Endothelial cell of umbilical vein (primary cell): ENCODE data around the gene COX8A. TPM values are rescaled to one million over a fixed set of nuclear protein-coding genes. Genes with fewer than 3 reads are reported as not detected.

Source experiments
- BruUV-seq: library from RNA; stranded (reverse); fragments of 400-500 nt; replicated peaks from 2 replicates; lab custom pipeline; 2021; lab: Mats Ljungman, UMichigan
- CTCF ChIA-PET: fragments of 300-600, 350-600 bp; sonication (Branson Sonifier 250); formaldehyde crosslinking; loops from one replicate; lab custom pipeline; 2021; ENCODE audit warnings: antibody characterized with exemption, inconsistent platforms; lab: Charles Lee
- POLR2A ChIA-PET: fragments of 300-600, 350-600 bp; sonication (Branson Sonifier 250); formaldehyde crosslinking; loops from one replicate; lab custom pipeline; 2021; ENCODE audit warnings: antibody characterized with exemption, inconsistent platforms; lab: Charles Lee
- DNase-seq: peaks from one replicate; pipeline ENCODE4 v3.0.0-alpha.2; 2011; ENCODE audit warnings: low read depth, low spot score
- FAIRE-seq: peaks from 2 replicates; lab custom pipeline; 2011; peaks lifted over from hg19 to GRCh38; lab: Jason Lieb, UNC
- H2AFZ ChIP-seq: 2 replicates; pipeline ENCODE4 v1.6.0; 2012; ENCODE audit warnings: low read depth, low read length, control low read depth, inconsistent platforms
- H3K27ac ChIP-seq: 2 replicates; pipeline ENCODE4 v1.5.1; 2011; ENCODE audit warnings: low read depth, mild to moderate bottlenecking, control low read depth, low read length, moderate library complexity; ENCODE audit not compliant: insufficient read depth
- H3K27me3 ChIP-seq, 2 experiments: 2 replicates each; pipeline versions ENCODE4 v1.6.0 to v1.6.1; 2011; ENCODE audit warnings: low read length in 2 of 2, mixed read lengths in 1 of 2; ENCODE audit not compliant: control insufficient read depth in 2 of 2, insufficient read depth in 2 of 2
- H3K36me3 ChIP-seq, 2 experiments: 2 replicates in 1 of 2; 3 replicates in 1 of 2; pipeline ENCODE4 v1.5.1; 2011; ENCODE audit warnings: low read length in 2 of 2, mild to moderate bottlenecking in 1 of 2, moderate library complexity in 1 of 2; ENCODE audit not compliant: control insufficient read depth in 2 of 2, insufficient read depth in 2 of 2; ENCODE audit errors: extremely low read depth in 1 of 2
- H3K4me1 ChIP-seq: 3 replicates; pipeline ENCODE4 v1.5.1; 2011; ENCODE audit warnings: mild to moderate bottlenecking, low read length; ENCODE audit not compliant: control insufficient read depth, insufficient read depth; ENCODE audit errors: extremely low read depth
- H3K4me2 ChIP-seq: 2 replicates; pipeline ENCODE4 v1.6.1; 2011; ENCODE audit warnings: low read length, control low read depth, mixed read lengths; ENCODE audit not compliant: insufficient read depth
- H3K4me3 ChIP-seq, 3 experiments: fragments of 200-600 bp in 1 of 3; sonication (generic), shearing (Covaris generic) in 1 of 3; replicated peaks in 1 of 3; 2 replicates each; pipeline ENCODE4 v1.5.1; 2011 to 2016; ENCODE audit warnings: control low read depth in 3 of 3, low read length in 3 of 3, mild to moderate bottlenecking in 2 of 3, inconsistent platforms in 1 of 3, low read depth in 1 of 3, moderate library complexity in 1 of 3; ENCODE audit not compliant: insufficient read depth in 1 of 3
- H3K79me2 ChIP-seq: 2 replicates; pipeline ENCODE4 v1.6.0; 2012; ENCODE audit warnings: low read length, inconsistent platforms; ENCODE audit not compliant: control insufficient read depth, insufficient read depth
- H3K9ac ChIP-seq: replicated peaks from 2 replicates; pipeline ENCODE3; 2011; ENCODE audit warnings: low read length, control low read depth; ENCODE audit not compliant: insufficient read depth; ENCODE audit errors: extremely low read depth
- H3K9me1 ChIP-seq: replicated peaks from 3 replicates; pipeline ENCODE4 v1.6.0; 2011; ENCODE audit warnings: mild to moderate bottlenecking, low read length; ENCODE audit not compliant: control insufficient read depth, insufficient read depth; ENCODE audit errors: extremely low read depth
- H3K9me3 ChIP-seq: replicated peaks from 2 replicates; pipeline ENCODE4 v1.5.1; 2012; ENCODE audit warnings: low read length, inconsistent platforms; ENCODE audit not compliant: control insufficient read depth, insufficient read depth
- H4K20me1 ChIP-seq: replicated peaks from 2 replicates; pipeline ENCODE3; 2011; ENCODE audit warnings: mild to moderate bottlenecking, low read length; ENCODE audit not compliant: control insufficient read depth, insufficient read depth; ENCODE audit errors: extremely low read depth
- EZH2 ChIP-seq: IDR thresholded peaks from 2 replicates; pipeline ENCODE4 v1.6.1; 2012; ENCODE audit warnings: borderline replicate concordance, low read depth, mild to moderate bottlenecking, moderate library complexity, low read length, inconsistent platforms; ENCODE audit not compliant: severe bottlenecking
- FOS ChIP-seq: IDR thresholded peaks from 2 replicates; pipeline ENCODE4 v1.6.1; 2011; ENCODE audit warnings: mild to moderate bottlenecking, low read length, moderate library complexity, borderline replicate concordance; ENCODE audit not compliant: insufficient read depth
- GATA2 ChIP-seq: IDR thresholded peaks from 2 replicates; pipeline ENCODE4 v1.7.0; 2011; ENCODE audit warnings: low read depth, mild to moderate bottlenecking, moderate library complexity, mixed read lengths, low read length; ENCODE audit not compliant: insufficient read length, insufficient read depth
- JUN ChIP-seq: IDR thresholded peaks from 2 replicates; pipeline ENCODE4 v1.6.1; 2011; ENCODE audit warnings: borderline replicate concordance, low read depth; ENCODE audit not compliant: insufficient read length, insufficient read depth
- MYC ChIP-seq: IDR thresholded peaks from one replicate; pipeline ENCODE4 v1.6.1; 2011; ENCODE audit warnings: mild to moderate bottlenecking, low read depth, low read length
- POLR2A ChIP-seq: IDR thresholded peaks from 2 replicates; pipeline ENCODE4 v1.6.1; 2012; ENCODE audit warnings: low read depth, mild to moderate bottlenecking, control low read depth, low read length
- POLR2AphosphoS5 ChIP-seq: IDR thresholded peaks from 2 replicates; pipeline ENCODE4 v1.6.1; 2012; ENCODE audit warnings: low read depth, mild to moderate bottlenecking, control low read depth, low read length, moderate library complexity; ENCODE audit not compliant: insufficient read depth
- dilution Hi-C: fragments of 300-500 bp; cut with MboI; formaldehyde crosslinking; loops from one replicate; pipeline ENCODE4 v1.15.0; 2019; ENCODE audit warnings: low sequenced_read_pairs; ENCODE audit not compliant: extremely low pct_ligation_motif_present
- intact Hi-C: fragments of 100-400 bp; cut with micrococcal nuclease; formaldehyde crosslinking; loops from one replicate; pipeline ENCODE4 v1.10.0; 2022
- polyA plus RNA-seq, 4 experiments: library from polyadenylated mRNA; depleted of rRNA in 3 of 4; stranded (reverse) in 3 of 4; unstranded in 1 of 4; fragments of >200 nt; gene quantifications; 2 replicates each; pipeline versions ENCODE4 v1.2.1 to v1.2.3, GENCODE V29; 2011 to 2012; ENCODE audit warnings: missing spikeins in 1 of 4
- total RNA-seq: library from RNA; stranded (reverse); gene quantifications from 2 replicates; pipeline ENCODE4 v1.2.3, GENCODE V29; 2021
- TF ChIP-seq, protein P1 (sequence below), 2 donors: IDR thresholded peaks; 1 replicate in 1 of 2; 2 replicates in 1 of 2; pipeline ENCODE4 v1.5.1; 2011; ENCODE audit warnings: low read length in 2 of 2, mild to moderate bottlenecking in 2 of 2, moderate library complexity in 2 of 2, control low read depth in 1 of 2, inconsistent platforms in 1 of 2, low read depth in 1 of 2; ENCODE audit not compliant: insufficient read depth in 1 of 2; ENCODE audit errors: extremely low read depth in 1 of 2
- TF ChIP-seq, protein P2 (sequence below): IDR thresholded peaks from 2 replicates; pipeline ENCODE4 v1.6.1; 2011; ENCODE audit not compliant: insufficient read depth, insufficient read length

Gene COX8A
- total and polyA plus RNA-seq, 2 donors (not counting 3 experiments of a cell fraction or from before 2014, with no cell fraction given), result 339 to 930 TPM

DNA sequence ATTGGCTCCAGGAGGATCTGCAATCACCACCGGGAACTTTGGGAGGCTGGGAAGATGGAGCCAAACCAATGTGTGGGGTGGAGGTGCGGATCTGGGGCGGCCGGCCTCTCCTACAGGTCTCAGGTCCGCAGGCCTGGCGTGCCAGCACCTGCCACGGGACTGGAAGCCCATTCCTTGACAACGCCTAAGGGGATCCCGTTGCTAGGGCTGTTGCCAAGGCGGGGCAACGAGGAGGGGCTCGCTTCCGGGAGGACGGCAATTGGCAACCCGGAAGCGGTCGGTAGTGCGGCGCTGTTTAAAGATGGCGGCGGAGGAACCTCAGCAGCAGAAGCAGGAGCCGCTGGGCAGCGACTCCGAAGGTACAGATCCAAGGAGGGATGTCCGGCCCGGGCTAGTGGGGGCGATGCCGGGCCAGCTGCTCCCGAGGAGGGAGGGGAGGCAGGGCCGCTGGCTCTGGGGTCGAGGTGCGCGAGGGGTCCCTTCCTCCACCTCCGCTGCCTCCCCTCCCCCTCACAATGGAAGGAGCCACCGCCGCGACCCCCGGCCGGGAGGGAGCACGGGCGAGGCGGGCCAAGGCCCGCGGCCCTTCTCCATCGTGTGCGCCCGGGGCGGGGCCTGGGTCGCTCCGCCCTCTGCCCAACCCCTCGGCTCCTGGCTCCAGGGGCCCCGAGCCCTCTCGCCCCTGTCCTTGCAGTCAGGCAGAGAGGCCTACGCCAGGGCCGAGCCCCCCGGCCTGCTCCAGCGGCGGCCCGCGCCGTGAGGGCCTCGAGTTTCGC, 11.9 kb downstream of the COX8A start, which contains the start of gene OTUB1:
TSS of gene OTUB1 (plus strand) at position 283 of the 776 bp plus-strand sequence. CDS start at position 302, 19 bp downstream.
- Histone ChIP-seq H3K36me3 (peaks cover 0 to 12% of the 10 kb centered on the region in 2 experiments), H2AFZ (peak within 1 kb of the TSS; percentile 90), H3K9ac (peak within 1 kb of the TSS; percentile 91), H3K9me3 (no peaks in the 10 kb centered on the region), H3K27me3 (no peaks in the 10 kb centered on the region), H3K27ac (peak within 1 kb of the TSS; percentile 48), H3K9me1 (no peaks in the 10 kb centered on the region), H3K4me3 (peak within 1 kb of the TSS; percentile 71 to 99 (median 72)), H3K79me2 (peaks cover 24% of the 10 kb centered on the region), H3K4me2 (peak within 1 kb of the TSS; percentile 84), H3K4me1 (peaks cover 7% of the 10 kb centered on the region), H4K20me1 (no peaks in the 10 kb centered on the region)
- POLR2A ChIA-PET, result no interaction called here
- DNase-seq (peak; percentile 91), FAIRE-seq (peak; percentile 95)
- TF ChIP-seq MYC, result no peak
- no peak for TF ChIP-seq FOS
- no peak for TF ChIP-seq EZH2
- TF ChIP-seq, protein P1, sequence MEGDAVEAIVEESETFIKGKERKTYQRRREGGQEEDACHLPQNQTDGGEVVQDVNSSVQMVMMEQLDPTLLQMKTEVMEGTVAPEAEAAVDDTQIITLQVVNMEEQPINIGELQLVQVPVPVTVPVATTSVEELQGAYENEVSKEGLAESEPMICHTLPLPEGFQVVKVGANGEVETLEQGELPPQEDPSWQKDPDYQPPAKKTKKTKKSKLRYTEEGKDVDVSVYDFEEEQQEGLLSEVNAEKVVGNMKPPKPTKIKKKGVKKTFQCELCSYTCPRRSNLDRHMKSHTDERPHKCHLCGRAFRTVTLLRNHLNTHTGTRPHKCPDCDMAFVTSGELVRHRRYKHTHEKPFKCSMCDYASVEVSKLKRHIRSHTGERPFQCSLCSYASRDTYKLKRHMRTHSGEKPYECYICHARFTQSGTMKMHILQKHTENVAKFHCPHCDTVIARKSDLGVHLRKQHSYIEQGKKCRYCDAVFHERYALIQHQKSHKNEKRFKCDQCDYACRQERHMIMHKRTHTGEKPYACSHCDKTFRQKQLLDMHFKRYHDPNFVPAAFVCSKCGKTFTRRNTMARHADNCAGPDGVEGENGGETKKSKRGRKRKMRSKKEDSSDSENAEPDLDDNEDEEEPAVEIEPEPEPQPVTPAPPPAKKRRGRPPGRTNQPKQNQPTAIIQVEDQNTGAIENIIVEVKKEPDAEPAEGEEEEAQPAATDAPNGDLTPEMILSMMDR (IDR thresholded peaks at IDR 0.05; ENCODE audit: extremely low read depth in 1 of 2, insufficient read depth in 1 of 2, low read depth in 1 of 2, low read length in 2 of 2), result no peak
- TF ChIP-seq, protein P2, sequence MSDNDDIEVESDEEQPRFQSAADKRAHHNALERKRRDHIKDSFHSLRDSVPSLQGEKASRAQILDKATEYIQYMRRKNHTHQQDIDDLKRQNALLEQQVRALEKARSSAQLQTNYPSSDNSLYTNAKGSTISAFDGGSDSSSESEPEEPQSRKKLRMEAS, result no peak
- TF ChIP-seq POLR2A, result peak; percentile 91
- TF ChIP-seq POLR2AphosphoS5, result peak; percentile 87
- TF ChIP-seq JUN, result no peak
- TF ChIP-seq GATA2, result no peak
- CTCF ChIA-PET, result interaction anchor here (1.1 to 1.4 kb wide), 2 partner anchors 14 to 148 kb away, joined by 3 to 6 read pairs; no protein-coding TSS in a partner anchor
- dilution Hi-C loops, result no loop called here
- intact Hi-C loops, result loop anchor here (1.0 kb wide), 1 partner anchor 12 kb away; the partner anchor contains the start of gene COX8A
- no TSS peak for BruUV-seq
